ENCODE results near the gene MRPS21.

The MRPS21 gene

GRCh38 chr1:150293433-150294253 is at the start of gene MRPS21:
TSS of gene MRPS21 (plus strand) at chr1:150293861. CDS start at chr1:150294367, 506 bp downstream.
- peak; percentile 33 to 93 (median 82) for DNase-seq

DNA sequence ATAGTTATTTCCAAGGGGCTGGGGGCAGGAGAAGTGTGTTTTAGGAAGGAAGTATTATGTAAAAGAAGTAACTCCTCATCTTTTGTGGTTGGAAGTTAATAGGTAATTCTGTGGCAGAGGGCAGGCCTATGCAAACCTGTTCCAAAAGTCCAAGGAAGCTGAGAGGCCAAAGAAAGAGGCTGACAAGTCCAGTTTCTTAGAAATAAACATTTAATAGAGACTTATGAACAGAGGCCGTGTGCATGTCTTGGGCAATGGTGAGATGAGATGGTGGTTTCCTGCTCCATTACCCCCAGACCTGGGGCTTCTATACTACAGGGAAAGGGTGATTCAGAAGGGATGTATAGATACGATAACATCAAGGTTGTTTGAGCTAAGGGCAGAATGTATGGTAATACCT is 43.7 kb upstream of the MRPS21 start:
- DNase-seq = no peak

- peak in 2 of 56 donors; percentile 40 to 42 for DNase-seq
Observed at GRCh38 chr1:150256198-150256553, 37.5 kb upstream of the MRPS21 start.

DNA sequence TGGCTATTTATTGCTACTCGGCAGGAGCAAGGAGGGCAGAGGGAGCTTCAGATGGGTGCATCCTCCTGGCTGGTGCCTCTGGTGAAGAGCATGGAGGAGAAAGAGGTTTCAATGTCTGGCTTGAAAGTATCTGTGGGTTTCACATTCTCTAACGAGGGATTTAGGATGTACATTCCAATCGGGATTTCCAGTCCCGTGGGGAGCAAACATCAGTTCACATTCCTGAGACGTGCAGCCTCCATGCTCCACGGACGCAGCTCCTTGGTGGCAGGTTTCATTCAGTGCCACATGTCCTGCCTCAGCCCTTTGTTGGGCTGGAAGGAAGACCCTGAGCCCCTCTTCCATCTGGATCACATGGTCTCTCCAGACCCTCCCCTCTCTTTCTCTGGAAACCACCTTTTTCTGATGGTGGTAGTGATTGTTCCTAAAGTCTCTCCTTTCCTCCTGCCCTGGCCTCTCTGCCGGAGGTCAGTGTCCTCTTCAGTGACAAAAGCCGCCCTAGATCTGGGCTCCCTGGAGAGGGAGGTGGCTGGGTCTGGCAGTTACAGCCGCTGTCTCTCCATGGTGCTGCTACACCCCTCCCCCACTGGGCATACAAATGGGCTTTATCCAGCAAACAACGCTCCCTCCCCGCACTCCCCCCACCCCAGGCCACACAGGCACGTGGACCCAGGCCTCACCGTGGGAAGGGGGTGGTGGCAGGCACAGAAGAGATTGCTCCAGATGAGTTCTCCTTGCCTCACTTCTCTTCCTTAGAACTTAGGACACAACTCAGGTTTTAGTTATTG is 36.9 kb upstream of the MRPS21 start:
- peak in 52 of 56 donors; percentile 12 to 91 (median 68) for DNase-seq

- DNase-seq = peak in 50 of 56 donors; percentile 11 to 84 (median 51)
Observed at GRCh38 chr1:150257624-150258585, 35.8 kb upstream of the MRPS21 start, which contains the start of gene CA14. TSS of gene CA14 (plus strand) at chr1:150257774. CDS start at chr1:150258129, 355 bp downstream.

DNA sequence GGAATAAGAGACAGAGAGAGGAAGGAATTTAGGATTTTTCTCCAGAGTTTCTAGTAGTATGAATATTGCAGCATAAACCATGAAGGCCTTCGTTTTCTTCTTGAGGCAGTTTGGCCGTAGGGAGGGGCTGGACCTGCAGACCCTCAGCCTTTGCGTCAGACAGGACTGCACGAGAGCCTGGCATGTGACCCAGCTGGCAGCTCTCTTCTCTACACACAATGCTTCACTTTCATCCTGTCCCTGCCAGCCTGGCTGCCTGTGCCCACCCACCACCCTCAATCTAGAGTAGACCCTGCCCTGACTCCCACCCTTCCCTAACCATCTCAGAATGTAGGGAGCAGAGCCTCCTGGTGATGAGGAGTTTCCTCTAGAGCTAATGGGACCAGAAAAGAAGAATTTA is 34.4 kb upstream of the MRPS21 start:
- peak in 27 of 56 donors; percentile 8 to 72 (median 27) for DNase-seq

GRCh38 chr1:150259758-150260669 is 33.6 kb upstream of the MRPS21 start:
- peak in 2 of 56 donors; percentile 8 to 44 for DNase-seq

GRCh38 chr1:150261367-150261766 is 32.3 kb upstream of the MRPS21 start:
- DNase-seq = no peak

DNA sequence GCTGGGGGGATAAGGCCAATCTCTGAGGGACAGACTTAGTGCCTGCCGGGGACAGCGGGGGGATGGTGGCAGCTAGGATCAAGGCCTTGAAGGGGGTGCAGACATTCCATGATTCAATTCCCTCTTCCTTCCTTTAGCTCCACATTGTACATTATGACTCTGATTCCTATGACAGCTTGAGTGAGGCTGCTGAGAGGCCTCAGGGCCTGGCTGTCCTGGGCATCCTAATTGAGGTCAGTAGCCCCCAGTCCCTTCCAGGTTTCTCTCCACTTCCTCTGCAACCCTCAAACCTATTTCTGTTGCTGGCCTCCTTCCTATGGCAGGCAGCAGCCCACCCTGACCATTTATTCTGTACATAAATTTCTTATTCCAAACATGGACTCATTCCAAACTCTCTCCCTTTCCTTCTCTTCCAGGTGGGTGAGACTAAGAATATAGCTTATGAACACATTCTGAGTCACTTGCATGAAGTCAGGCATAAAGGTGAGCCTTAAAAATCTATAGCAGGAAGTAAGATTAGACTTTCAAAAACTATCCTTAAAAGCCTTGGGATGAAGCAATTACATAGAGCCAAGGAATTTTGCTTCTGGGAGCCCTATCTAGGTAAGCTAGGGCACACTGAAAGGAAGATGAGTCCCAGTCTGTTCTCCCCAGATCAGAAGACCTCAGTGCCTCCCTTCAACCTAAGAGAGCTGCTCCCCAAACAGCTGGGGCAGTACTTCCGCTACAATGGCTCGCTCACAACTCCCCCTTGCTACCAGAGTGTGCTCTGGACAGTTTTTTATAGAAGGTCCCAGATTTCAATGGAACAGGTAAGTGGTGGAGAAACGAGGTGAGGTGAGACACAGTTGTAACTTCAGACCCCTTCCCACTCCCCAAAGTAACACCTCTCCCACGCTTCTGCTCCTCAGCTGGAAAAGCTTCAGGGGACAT is 31.0 kb upstream of the MRPS21 start:
- DNase-seq = no peak

DNA sequence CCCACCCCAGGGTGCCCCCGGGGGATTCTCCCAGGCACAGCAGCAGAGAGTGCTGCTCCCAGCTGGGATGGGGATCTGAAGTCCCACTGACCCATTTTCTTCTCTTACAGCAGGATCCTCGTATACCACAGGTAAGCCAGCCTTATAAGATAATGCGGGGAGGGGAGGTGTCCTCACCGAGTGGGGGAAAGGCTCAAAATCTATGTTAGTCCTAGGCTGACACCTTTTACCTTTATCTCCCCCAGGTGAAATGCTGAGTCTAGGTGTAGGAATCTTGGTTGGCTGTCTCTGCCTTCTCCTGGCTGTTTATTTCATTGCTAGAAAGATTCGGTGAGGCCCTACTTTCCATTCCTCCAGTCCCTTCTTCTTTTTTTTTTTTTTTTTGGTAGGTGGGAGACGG is 30.1 kb upstream of the MRPS21 start:
- no peak for DNase-seq

DNA sequence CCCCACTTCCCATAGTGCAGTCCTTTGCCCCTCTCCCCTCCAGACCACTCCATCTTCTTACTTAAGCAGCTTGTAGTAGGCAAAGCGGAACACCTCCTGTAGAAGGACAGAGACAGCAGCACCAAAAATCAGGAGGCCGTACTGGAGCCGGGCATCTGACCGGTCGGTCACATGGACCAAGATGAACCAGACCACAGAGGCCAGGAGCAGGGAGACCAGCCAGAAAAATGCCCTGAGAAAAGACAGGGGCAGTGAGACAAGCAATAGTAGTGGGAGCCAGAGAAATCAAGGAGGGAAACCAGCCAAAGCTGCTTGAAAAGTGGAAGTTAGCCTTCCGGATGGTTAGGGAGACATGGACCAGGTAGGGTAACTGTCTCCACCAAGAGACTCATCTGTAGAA is 25.8 kb upstream of the MRPS21 start:
- peak in 1 of 56 donors; percentile 16 for DNase-seq

DNA sequence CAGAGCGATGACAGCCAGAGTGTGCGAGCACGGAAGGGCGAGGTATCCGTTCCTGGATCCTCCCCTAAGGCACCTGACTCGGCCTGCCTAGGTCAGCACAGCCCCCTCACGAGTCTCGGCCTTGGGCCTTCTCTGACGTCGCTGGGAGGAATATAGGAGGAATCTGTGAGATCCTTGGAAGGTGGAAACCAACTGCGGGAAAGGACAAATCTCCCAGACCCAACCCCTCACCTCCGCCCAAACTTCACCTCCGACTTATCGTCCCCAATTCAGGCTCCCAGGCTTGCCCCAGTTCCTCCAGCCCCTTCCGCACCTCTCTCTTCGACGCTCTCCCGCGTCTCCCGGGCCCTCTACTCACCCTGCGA is 25.3 kb upstream of the MRPS21 start:
- DNase-seq = peak in 12 of 56 donors; percentile 4 to 53 (median 26)

GRCh38 chr1:150268705-150269403 is 24.8 kb upstream of the MRPS21 start, which contains the start of gene APH1A:
TSS of gene APH1A (minus strand) at chr1:150269016. CDS start at chr1:150268810, 206 bp downstream.
- peak; percentile 68 to 98 (median 96) for DNase-seq

GRCh38 chr1:150269451-150269850 is 24.2 kb upstream of the MRPS21 start:
- no peak for DNase-seq

DNA sequence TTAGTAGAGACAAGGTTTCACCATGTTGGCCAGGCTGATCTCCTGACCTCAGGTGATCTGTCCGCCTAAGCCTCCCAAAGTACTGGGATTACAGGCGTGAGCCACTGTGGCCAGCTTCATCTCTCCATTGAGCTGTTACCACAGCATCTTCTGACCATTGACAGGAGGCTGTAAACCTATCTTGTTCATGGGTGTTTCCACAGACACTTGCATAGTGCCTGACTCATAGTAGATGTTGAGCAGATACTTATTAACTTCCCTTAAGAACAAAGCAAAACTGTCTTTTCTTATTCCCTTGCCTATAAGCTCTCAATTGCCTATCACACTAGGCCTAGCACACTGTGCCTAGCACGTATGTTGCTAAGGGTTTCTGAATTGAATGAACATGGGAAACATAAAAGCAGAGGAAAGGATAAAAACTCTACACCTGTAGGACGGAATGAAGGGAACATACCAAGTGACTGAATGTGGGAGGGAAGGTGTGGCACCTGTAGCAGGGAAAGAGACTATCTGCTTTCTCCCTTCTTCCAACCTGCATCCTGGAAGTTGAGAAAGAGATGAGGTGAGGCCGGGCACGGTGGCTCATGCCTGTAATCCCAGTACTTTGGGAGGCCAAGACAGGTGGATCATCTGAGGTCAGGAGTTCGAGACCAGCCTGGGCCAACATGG is 22.2 kb upstream of the MRPS21 start:
- DNase-seq = no peak

GRCh38 chr1:150273311-150273710 is 20.4 kb upstream of the MRPS21 start:
- DNase-seq = no peak

DNA sequence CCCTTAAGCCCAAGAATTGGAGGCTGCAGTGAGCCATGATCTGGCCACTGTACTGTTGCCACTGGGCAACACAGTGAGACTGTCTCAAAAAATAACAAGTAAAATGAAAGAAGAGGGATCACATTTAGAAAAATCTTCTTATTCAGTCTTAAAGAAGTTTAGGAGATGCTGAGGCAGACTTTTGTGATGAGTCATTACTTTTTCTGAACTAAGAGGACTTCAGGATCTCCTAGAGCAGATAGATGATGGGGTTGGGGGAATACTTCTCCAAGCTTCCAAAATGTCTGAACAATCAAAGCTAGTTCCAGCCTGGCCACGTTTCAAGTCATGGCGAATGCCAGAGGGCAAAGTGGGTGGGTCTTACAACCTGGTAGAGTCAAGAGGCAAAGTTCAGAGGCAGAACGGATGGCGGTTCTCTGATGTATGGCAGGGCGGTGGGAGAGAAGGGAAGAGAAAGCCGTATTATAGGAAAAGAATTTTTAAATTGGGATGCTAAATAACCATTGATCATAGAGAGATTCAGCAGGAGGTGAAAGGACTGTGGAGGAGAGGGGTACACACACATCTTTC is 13.4 kb upstream of the MRPS21 start:
- no peak for DNase-seq

Data from amygdala (tissue), 56 donors.